GM12875 (cell line): ENCODE measurements around the gene SOX13.

Experiments
- H3K4me3 ChIP-seq: one replicate; pipeline ENCODE4 v1.5.1; 2011; ENCODE audit warnings: low read depth, low read length, control low read depth
- CTCF ChIP-seq: IDR thresholded peaks from 2 replicates; pipeline ENCODE4 v1.5.1; 2011; ENCODE audit warnings: low read depth, mild to moderate bottlenecking, control low read depth, inconsistent platforms, low read length, moderate library complexity, borderline replicate concordance; ENCODE audit not compliant: insufficient read depth

The SOX13 gene

GRCh38 chr1:204107892-204108291 is 35.0 kb downstream of the SOX13 start:
- TF ChIP-seq CTCF: no peak
- no peak overlapping the region for H3K4me3 ChIP-seq

- no peak overlapping the region for H3K4me3 ChIP-seq
- TF ChIP-seq CTCF: no peak
These were observed 35.6 kb downstream of the SOX13 start for GRCh38 chr1:204108312-204109141.

GRCh38 chr1:204110894-204111633 is 38.1 kb downstream of the SOX13 start:
- TF ChIP-seq CTCF: no peak
- H3K4me3 ChIP-seq: no peak overlapping the region

GRCh38 chr1:204112876-204113730 is 40.2 kb downstream of the SOX13 start:
- TF ChIP-seq CTCF: no peak
- H3K4me3 ChIP-seq: no peak overlapping the region

GRCh38 chr1:204113896-204114295 is 41.0 kb downstream of the SOX13 start:
- no peak overlapping the region for H3K4me3 ChIP-seq
- no peak for TF ChIP-seq CTCF

- no peak overlapping the region for H3K4me3 ChIP-seq
- no peak for TF ChIP-seq CTCF
These were observed 41.7 kb downstream of the SOX13 start for GRCh38 chr1:204114606-204115005.
